ENCODE measurements around the gene DPP6. TPM values are rescaled to one million over a fixed set of nuclear protein-coding genes. Genes with fewer than 3 reads are reported as not detected.
A peak's percentile ranks its signal among the peaks of the same experiment; 100 is the strongest.

DPP6 gene
- total RNA-seq, 1 experiment from 2014 or later = 1.1 TPM

- Histone ChIP-seq H3K36me3 (replicated peaks; ENCODE audit: control insufficient read depth, insufficient read depth, low read length) (no peaks in the 10 kb centered on the region), H3K4me3 (ENCODE audit: insufficient read depth, low read depth, low read length) (no peak overlapping the region), H3K27me3 (ENCODE audit: control insufficient read depth, insufficient read depth, low read length) (no peaks in the 10 kb centered on the region)
- DNase-seq = no peak
Measured at GRCh38 chr7:154886591-154886990, 834.4 kb downstream of the DPP6 start.

- Histone ChIP-seq H3K36me3 (replicated peaks; ENCODE audit: control insufficient read depth, insufficient read depth, low read length) (no peaks in the 10 kb centered on the region), H3K27me3 (ENCODE audit: control insufficient read depth, insufficient read depth, low read length) (no peaks in the 10 kb centered on the region)
- DNase-seq = no peak
Measured at GRCh38 chr7:154888690-154889089, 836.5 kb downstream of the DPP6 start.

GRCh38 chr7:154892459-154892858 is 840.3 kb downstream of the DPP6 start:
- no peaks in the 10 kb centered on the region for H3K27me3 ChIP-seq (ENCODE audit: control insufficient read depth, insufficient read depth, low read length)
- DNase-seq = peak; percentile 95
- H3K4me3 ChIP-seq (ENCODE audit: insufficient read depth, low read depth, low read length) = no peak overlapping the region
- H3K36me3 ChIP-seq (replicated peaks; ENCODE audit: control insufficient read depth, insufficient read depth, low read length) = no peaks in the 10 kb centered on the region

More at GRCh38 chr7:154888690-154889089, 836.5 kb downstream of the DPP6 start:
- no peak overlapping the region for H3K4me3 ChIP-seq (ENCODE audit: insufficient read depth, low read depth, low read length)

- DNase-seq = no peak
- Histone ChIP-seq H3K27me3 (ENCODE audit: control insufficient read depth, insufficient read depth, low read length) (no peaks in the 10 kb centered on the region), H3K36me3 (replicated peaks; ENCODE audit: control insufficient read depth, insufficient read depth, low read length) (no peaks in the 10 kb centered on the region), H3K4me3 (ENCODE audit: insufficient read depth, low read depth, low read length) (no peak overlapping the region)
Measured at GRCh38 chr7:154896076-154896475, 843.9 kb downstream of the DPP6 start.

- Histone ChIP-seq H3K4me3 (ENCODE audit: insufficient read depth, low read depth, low read length) (no peak overlapping the region), H3K36me3 (replicated peaks; ENCODE audit: control insufficient read depth, insufficient read depth, low read length) (no peaks in the 10 kb centered on the region), H3K27me3 (ENCODE audit: control insufficient read depth, insufficient read depth, low read length) (no peaks in the 10 kb centered on the region)
- DNase-seq = no peak
Measured at GRCh38 chr7:154898973-154899855, 847.0 kb downstream of the DPP6 start.

- no peaks in the 10 kb centered on the region for H3K36me3 ChIP-seq (replicated peaks; ENCODE audit: control insufficient read depth, insufficient read depth, low read length)
- DNase-seq = no peak
Measured at GRCh38 chr7:154899862-154900261, 847.7 kb downstream of the DPP6 start.

GRCh38 chr7:154902600-154903082 is 850.4 kb downstream of the DPP6 start:
- no peak for DNase-seq
- Histone ChIP-seq H3K36me3 (replicated peaks; ENCODE audit: control insufficient read depth, insufficient read depth, low read length) (no peaks in the 10 kb centered on the region), H3K4me3 (ENCODE audit: insufficient read depth, low read depth, low read length) (no peak overlapping the region), H3K27me3 (ENCODE audit: control insufficient read depth, insufficient read depth, low read length) (no peaks in the 10 kb centered on the region)

More at GRCh38 chr7:154899862-154900261, 847.7 kb downstream of the DPP6 start:
- Histone ChIP-seq H3K27me3 (ENCODE audit: control insufficient read depth, insufficient read depth, low read length) (no peaks in the 10 kb centered on the region), H3K4me3 (ENCODE audit: insufficient read depth, low read depth, low read length) (no peak overlapping the region)

- DNase-seq = peak; percentile 22
- Histone ChIP-seq H3K36me3 (replicated peaks; ENCODE audit: control insufficient read depth, insufficient read depth, low read length) (no peaks in the 10 kb centered on the region), H3K4me3 (ENCODE audit: insufficient read depth, low read depth, low read length) (no peak overlapping the region), H3K27me3 (ENCODE audit: control insufficient read depth, insufficient read depth, low read length) (no peaks in the 10 kb centered on the region)
Measured at GRCh38 chr7:154903083-154903731, 851.0 kb downstream of the DPP6 start.

- Histone ChIP-seq H3K27me3 (ENCODE audit: control insufficient read depth, insufficient read depth, low read length) (no peaks in the 10 kb centered on the region), H3K4me3 (ENCODE audit: insufficient read depth, low read depth, low read length) (no peak overlapping the region), H3K36me3 (replicated peaks; ENCODE audit: control insufficient read depth, insufficient read depth, low read length) (no peaks in the 10 kb centered on the region)
- DNase-seq = no peak
Measured at GRCh38 chr7:154905146-154905545, 852.9 kb downstream of the DPP6 start.

GRCh38 chr7:154905615-154906014 is 853.4 kb downstream of the DPP6 start:
- Histone ChIP-seq H3K36me3 (replicated peaks; ENCODE audit: control insufficient read depth, insufficient read depth, low read length) (no peaks in the 10 kb centered on the region), H3K4me3 (ENCODE audit: insufficient read depth, low read depth, low read length) (no peak overlapping the region), H3K27me3 (ENCODE audit: control insufficient read depth, insufficient read depth, low read length) (no peaks in the 10 kb centered on the region)
- DNase-seq = no peak

GRCh38 chr7:154906201-154906600 is 854.0 kb downstream of the DPP6 start:
- Histone ChIP-seq H3K27me3 (ENCODE audit: control insufficient read depth, insufficient read depth, low read length) (no peaks in the 10 kb centered on the region), H3K4me3 (ENCODE audit: insufficient read depth, low read depth, low read length) (no peak overlapping the region), H3K36me3 (replicated peaks; ENCODE audit: control insufficient read depth, insufficient read depth, low read length) (no peaks in the 10 kb centered on the region)
- no peak for DNase-seq

GRCh38 chr7:154906736-154907355 is 854.6 kb downstream of the DPP6 start:
- no peaks in the 10 kb centered on the region for H3K27me3 ChIP-seq (ENCODE audit: control insufficient read depth, insufficient read depth, low read length)
- H3K4me3 ChIP-seq (ENCODE audit: insufficient read depth, low read depth, low read length) = no peak overlapping the region
- no peak for DNase-seq
- no peaks in the 10 kb centered on the region for H3K36me3 ChIP-seq (replicated peaks; ENCODE audit: control insufficient read depth, insufficient read depth, low read length)

GRCh38 chr7:154907651-154908620 is 855.7 kb downstream of the DPP6 start:
- DNase-seq = no peak
- Histone ChIP-seq H3K4me3 (ENCODE audit: insufficient read depth, low read depth, low read length) (no peak overlapping the region), H3K36me3 (replicated peaks; ENCODE audit: control insufficient read depth, insufficient read depth, low read length) (no peaks in the 10 kb centered on the region), H3K27me3 (ENCODE audit: control insufficient read depth, insufficient read depth, low read length) (no peaks in the 10 kb centered on the region)
